Stimulated activated naive CD8-positive, alpha-beta T cell treated with anti-CD3 and anti-CD28 coated beads, Interleukin-15, Interleukin-2, amounts not matched to agents 100 ng/mL and 50 ng/mL, for 24 hours (primary cell): Measurements from ENCODE around the gene SH2D1A.
A peak's percentile ranks its signal among the peaks of the same experiment; 100 is the strongest.

Experiments
- H3K27ac Mint-ChIP-seq: one replicate; pipeline ENCODE4 v1.8.0; 2021; ENCODE audit warnings: mild to moderate bottlenecking, mixed read lengths
- H3K27me3 Mint-ChIP-seq: one replicate; pipeline ENCODE4 v1.8.0; 2021; ENCODE audit warnings: mixed read lengths
- H3K36me3 Mint-ChIP-seq: one replicate; pipeline ENCODE4 v1.8.0; 2021; ENCODE audit warnings: low read depth, mixed read lengths
- H3K4me1 Mint-ChIP-seq: one replicate; pipeline ENCODE4 v1.8.0; 2021; ENCODE audit warnings: low read depth, mixed read lengths
- H3K4me3 Mint-ChIP-seq: one replicate; pipeline ENCODE4 v1.8.0; 2021; ENCODE audit warnings: mild to moderate bottlenecking, mixed read lengths
- H3K9me3 Mint-ChIP-seq: one replicate; pipeline ENCODE4 v1.8.0; 2021; ENCODE audit warnings: mixed read lengths

Gene SH2D1A

DNA sequence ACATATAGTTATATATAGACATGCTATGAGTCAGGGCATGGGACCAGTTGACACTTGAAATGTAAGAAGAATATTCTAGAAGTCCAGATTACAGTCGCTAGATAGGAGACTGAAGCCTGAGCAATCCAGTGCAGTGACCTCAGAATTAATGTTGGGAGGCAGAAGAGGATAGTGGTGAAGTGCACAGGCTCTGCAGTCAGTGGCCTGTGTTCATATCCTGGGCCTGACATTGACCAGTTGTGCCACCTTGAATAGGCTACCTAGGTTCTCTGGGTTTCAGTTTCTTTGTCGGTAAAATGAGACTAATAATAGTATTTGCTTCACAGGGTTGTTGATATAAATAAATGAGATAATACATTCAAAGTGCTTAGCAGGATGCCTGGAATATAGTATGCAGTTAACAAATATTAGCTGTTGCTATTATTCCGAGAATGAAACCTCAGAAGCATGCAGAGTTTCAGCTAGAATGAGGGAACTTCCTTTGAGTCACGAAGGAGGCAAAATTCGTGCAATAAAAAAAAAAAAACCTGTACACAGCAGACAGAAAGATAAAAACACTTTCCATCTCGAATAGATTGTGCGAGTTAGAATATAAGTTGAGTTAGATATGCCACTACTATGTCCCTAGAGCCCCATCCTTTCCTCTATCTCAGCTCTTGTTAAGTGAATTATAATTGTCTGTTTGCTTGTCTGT lies 4.0 kb upstream of the SH2D1A start:
- peaks cover 72% of the 10 kb centered on the region for H3K4me1 Mint-ChIP-seq
- no peaks in the 10 kb centered on the region for H3K27me3 Mint-ChIP-seq
- H3K36me3 Mint-ChIP-seq: no peaks in the 10 kb centered on the region
- H3K9me3 Mint-ChIP-seq: no peaks in the 10 kb centered on the region
- H3K27ac Mint-ChIP-seq: peak overlapping the region; percentile 95
- peak overlapping the region; percentile 50 for H3K4me3 Mint-ChIP-seq

GRCh38 chrX:124343016-124343415 lies 3.3 kb upstream of the SH2D1A start:
- Mint-ChIP-seq H3K4me3 (peak overlapping the region; percentile 50), H3K4me1 (peaks cover 69% of the 10 kb centered on the region), H3K36me3 (no peaks in the 10 kb centered on the region), H3K27ac (peak overlapping the region; percentile 95), H3K9me3 (no peaks in the 10 kb centered on the region), H3K27me3 (no peaks in the 10 kb centered on the region)

- Mint-ChIP-seq H3K9me3 (no peaks in the 10 kb centered on the region), H3K27me3 (no peaks in the 10 kb centered on the region), H3K4me1 (peaks cover 67% of the 10 kb centered on the region), H3K27ac (peak overlapping the region; percentile 95), H3K36me3 (no peaks in the 10 kb centered on the region), H3K4me3 (peak overlapping the region; percentile 70)
These were observed 2.1 kb upstream of the SH2D1A start for GRCh38 chrX:124344246-124344645.

DNA sequence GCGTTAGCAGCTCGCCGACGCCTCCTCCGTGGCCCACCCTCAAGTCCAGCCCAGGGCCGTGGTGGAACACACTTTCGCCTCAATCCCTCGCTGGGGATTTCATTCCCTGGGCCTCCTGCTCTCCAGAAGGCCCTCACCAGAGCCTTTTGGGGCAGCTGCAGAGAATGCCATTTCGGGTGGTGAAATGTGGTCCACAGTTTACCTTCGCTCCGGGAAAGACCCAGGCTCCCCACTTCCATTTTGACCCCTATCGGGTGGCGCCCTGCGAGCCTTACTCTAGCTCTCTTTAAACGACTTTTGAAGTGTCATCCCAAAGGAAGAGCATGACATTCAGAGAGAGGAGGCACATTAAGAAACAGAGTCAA lies 496 bp downstream of the SH2D1A start:
- Mint-ChIP-seq H3K27ac (peak overlapping the region; percentile 95), H3K9me3 (no peaks in the 10 kb centered on the region), H3K4me1 (peaks cover 48% of the 10 kb centered on the region), H3K27me3 (no peaks in the 10 kb centered on the region), H3K4me3 (peak overlapping the region; percentile 93), H3K36me3 (no peaks in the 10 kb centered on the region)

DNA sequence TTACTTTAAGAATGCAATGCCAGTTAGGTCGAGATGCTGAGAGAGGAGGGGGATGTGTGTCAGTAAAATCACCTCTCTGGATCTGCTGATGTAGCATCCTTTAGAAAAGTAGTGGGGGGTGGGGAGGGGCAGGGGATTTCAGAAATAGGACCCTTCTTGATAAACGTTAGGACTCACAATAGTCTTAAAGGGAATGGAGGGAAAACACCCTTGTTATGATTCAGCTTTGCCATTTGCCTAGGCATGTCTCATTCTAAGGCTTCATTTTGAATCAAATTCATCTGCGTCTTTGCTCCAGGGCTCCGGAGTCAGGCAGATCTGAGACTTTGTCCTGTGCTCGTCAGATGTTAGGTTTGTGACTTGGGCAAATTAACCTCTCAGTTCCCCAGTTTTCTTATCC lies 879 bp downstream of the SH2D1A start:
- H3K27me3 Mint-ChIP-seq: no peaks in the 10 kb centered on the region
- H3K4me3 Mint-ChIP-seq: peak overlapping the region; percentile 93
- H3K9me3 Mint-ChIP-seq: no peaks in the 10 kb centered on the region
- H3K27ac Mint-ChIP-seq: peak overlapping the region; percentile 95
- no peaks in the 10 kb centered on the region for H3K36me3 Mint-ChIP-seq
- H3K4me1 Mint-ChIP-seq: peaks cover 44% of the 10 kb centered on the region

- Mint-ChIP-seq H3K9me3 (no peaks in the 10 kb centered on the region), H3K4me3 (peak overlapping the region; percentile 93), H3K27me3 (no peaks in the 10 kb centered on the region), H3K36me3 (no peaks in the 10 kb centered on the region), H3K4me1 (peaks cover 41% of the 10 kb centered on the region), H3K27ac (peak overlapping the region; percentile 95)
These were observed 1.8 kb downstream of the SH2D1A start for GRCh38 chrX:124348182-124348581.

- Mint-ChIP-seq H3K27ac (peak overlapping the region; percentile 95), H3K4me1 (peaks cover 41% of the 10 kb centered on the region), H3K36me3 (no peaks in the 10 kb centered on the region), H3K4me3 (peak overlapping the region; percentile 93), H3K9me3 (no peaks in the 10 kb centered on the region), H3K27me3 (no peaks in the 10 kb centered on the region)
These were observed 2.6 kb downstream of the SH2D1A start for GRCh38 chrX:124348885-124349453.

GRCh38 chrX:124354648-124355047 lies 8.3 kb downstream of the SH2D1A start:
- Mint-ChIP-seq H3K4me3 (peak overlapping the region; percentile 81), H3K4me1 (peaks cover 60% of the 10 kb centered on the region), H3K9me3 (no peaks in the 10 kb centered on the region), H3K27me3 (no peaks in the 10 kb centered on the region), H3K27ac (peak overlapping the region; percentile 86), H3K36me3 (peaks cover 6% of the 10 kb centered on the region)

DNA sequence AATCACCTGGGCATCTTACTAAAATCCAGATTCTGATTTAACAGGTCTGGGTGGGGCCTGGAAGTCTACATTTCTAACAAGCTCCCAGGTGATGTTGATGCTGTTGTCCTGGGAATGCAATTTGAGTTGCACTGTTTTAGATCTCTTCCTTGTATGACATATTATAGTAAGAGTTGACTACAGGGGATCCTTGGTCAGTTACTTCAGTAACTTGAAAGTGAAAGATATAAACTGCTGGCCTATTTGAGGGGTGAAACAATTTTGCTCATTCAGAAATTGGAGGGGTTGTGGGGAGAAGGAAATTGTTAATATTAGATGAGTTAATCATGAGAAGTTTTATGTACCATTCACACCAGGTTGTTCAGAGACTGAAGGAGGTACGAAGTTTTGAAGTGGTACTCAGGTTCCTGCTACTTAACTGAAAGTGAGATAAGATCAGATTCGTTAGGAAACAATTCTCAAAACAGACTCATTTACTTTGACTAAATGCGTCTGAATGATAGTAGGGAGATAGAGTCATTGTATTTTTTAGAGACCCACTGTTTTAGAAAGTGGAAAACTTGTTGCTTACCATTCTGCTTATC lies 12.5 kb downstream of the SH2D1A start:
- peak overlapping the region; percentile 96 for H3K27ac Mint-ChIP-seq
- H3K4me1 Mint-ChIP-seq: peaks cover 66% of the 10 kb centered on the region
- no peaks in the 10 kb centered on the region for H3K27me3 Mint-ChIP-seq
- no peaks in the 10 kb centered on the region for H3K9me3 Mint-ChIP-seq
- peaks cover 18% of the 10 kb centered on the region for H3K36me3 Mint-ChIP-seq
- peak overlapping the region; percentile 86 for H3K4me3 Mint-ChIP-seq

DNA sequence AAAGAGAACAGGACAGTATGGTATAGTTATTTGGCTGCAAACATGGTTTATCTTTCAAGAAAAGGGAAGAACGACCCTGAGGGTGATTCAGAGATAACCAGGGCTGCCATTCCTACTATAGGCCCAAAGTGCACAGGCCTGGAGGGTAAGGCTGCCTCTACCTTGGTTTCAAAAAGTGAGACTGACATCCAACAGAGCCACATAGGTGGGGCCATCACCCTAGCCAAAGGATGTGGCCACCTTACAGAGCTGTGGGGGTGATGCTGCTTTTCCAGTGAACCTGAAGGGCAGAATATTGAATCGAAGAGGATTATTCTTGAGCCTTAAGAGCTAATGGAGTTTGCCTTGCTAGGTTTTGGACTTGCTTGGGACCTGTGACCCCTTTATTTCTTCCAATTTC lies 15.7 kb downstream of the SH2D1A start:
- peaks cover 61% of the 10 kb centered on the region for H3K4me1 Mint-ChIP-seq
- H3K4me3 Mint-ChIP-seq: peak overlapping the region; percentile 61
- H3K27ac Mint-ChIP-seq: peak overlapping the region; percentile 89

GRCh38 chrX:124362761-124363160 lies 16.4 kb downstream of the SH2D1A start:
- Mint-ChIP-seq H3K4me3 (peak overlapping the region; percentile 61), H3K9me3 (no peaks in the 10 kb centered on the region), H3K4me1 (peaks cover 60% of the 10 kb centered on the region), H3K36me3 (peaks cover 12% of the 10 kb centered on the region), H3K27me3 (no peaks in the 10 kb centered on the region), H3K27ac (peak overlapping the region; percentile 89)

More for the DNA sequence above, 15.7 kb downstream of the SH2D1A start:
- Mint-ChIP-seq H3K9me3 (no peaks in the 10 kb centered on the region), H3K36me3 (peaks cover 15% of the 10 kb centered on the region), H3K27me3 (no peaks in the 10 kb centered on the region)

DNA sequence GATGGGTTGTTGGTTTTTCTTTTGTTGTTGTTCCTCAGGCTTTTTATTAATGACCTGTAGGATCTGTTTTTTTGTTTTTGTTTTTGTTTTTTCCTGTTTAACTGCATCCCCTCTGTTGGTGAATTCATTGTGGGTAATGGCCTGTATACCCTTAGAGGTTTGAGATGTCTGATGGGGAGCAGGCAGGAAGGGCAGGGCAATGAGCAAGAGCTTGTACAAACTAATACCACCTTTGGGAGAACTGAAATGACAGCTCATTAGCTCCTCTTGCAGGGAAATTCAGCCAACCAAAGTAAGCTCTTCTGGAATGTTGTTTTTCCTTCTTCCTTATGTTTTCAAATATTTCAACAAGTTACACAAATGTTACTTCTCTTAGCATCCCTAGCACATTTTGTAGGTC lies 23.4 kb downstream of the SH2D1A start:
- H3K4me3 Mint-ChIP-seq: no peak overlapping the region
- no peak overlapping the region for H3K27ac Mint-ChIP-seq
- H3K4me1 Mint-ChIP-seq: peaks cover 38% of the 10 kb centered on the region
- peaks cover 32% of the 10 kb centered on the region for H3K36me3 Mint-ChIP-seq
- H3K27me3 Mint-ChIP-seq: no peaks in the 10 kb centered on the region
- no peaks in the 10 kb centered on the region for H3K9me3 Mint-ChIP-seq

GRCh38 chrX:124373348-124373747 lies 27.0 kb downstream of the SH2D1A start:
- Mint-ChIP-seq H3K4me1 (peaks cover 25% of the 10 kb centered on the region), H3K36me3 (peaks cover 37% of the 10 kb centered on the region), H3K4me3 (no peak overlapping the region), H3K27me3 (no peaks in the 10 kb centered on the region), H3K9me3 (no peaks in the 10 kb centered on the region), H3K27ac (no peak overlapping the region)

DNA sequence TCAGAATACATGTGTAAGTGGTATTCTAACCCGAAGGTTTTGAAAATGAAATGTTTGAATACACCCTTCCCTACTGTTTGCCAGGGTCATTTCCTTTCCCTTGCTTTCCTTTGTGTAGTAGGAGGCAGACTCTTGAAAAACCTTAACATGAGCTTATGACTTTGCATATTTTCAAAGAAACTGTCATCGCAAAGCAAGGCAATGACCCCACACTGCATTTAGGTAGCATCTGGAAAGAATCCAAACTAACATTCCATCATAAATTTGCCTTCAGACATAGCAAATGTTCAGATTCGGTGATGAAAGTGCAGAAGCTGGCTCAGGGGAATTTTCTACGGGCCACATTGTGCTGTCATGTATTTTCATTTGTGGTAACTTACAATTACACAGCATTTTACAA lies 32.3 kb downstream of the SH2D1A start:
- no peaks in the 10 kb centered on the region for H3K27me3 Mint-ChIP-seq
- no peak overlapping the region for H3K4me3 Mint-ChIP-seq
- H3K27ac Mint-ChIP-seq: no peak overlapping the region
- H3K36me3 Mint-ChIP-seq: peaks cover 23% of the 10 kb centered on the region
- no peaks in the 10 kb centered on the region for H3K9me3 Mint-ChIP-seq
- peaks cover 22% of the 10 kb centered on the region for H3K4me1 Mint-ChIP-seq

DNA sequence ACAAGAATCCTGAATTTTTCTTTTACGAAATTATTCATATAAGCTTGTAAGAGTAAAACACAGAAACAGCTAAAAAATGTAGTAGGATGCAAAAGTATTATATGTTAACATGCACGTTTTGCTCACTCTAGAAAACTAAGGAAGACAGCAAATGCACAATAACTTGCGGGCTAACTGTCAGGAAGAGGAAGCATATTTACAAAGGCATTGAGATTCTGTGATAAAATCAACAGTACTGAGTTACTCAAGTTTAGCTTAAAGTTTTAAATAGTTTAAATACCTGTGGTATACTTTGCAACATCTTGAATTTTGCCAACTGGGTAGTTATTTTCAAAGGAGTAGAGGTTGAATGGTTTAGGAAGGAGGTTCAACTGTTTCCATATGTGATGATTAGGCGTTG lies 37.0 kb downstream of the SH2D1A start:
- Mint-ChIP-seq H3K4me3 (no peak overlapping the region), H3K36me3 (peaks cover 23% of the 10 kb centered on the region), H3K27me3 (no peaks in the 10 kb centered on the region), H3K9me3 (no peaks in the 10 kb centered on the region), H3K27ac (no peak overlapping the region), H3K4me1 (peaks cover 20% of the 10 kb centered on the region)
